K562 (cell line): ENCODE data around the gene RDH14. TPM values are rescaled to one million over a fixed set of nuclear protein-coding genes. Genes with fewer than 3 reads are reported as not detected.

Experiments
- ATAC-seq: fragments of 200-7000 bp; cut with Tn5 transposase; 3 replicates; pipeline ENCODE4 v1.9.1; 2020; ENCODE audit warnings: moderate library complexity
- BruUV-seq: library from RNA; stranded (reverse); fragments of 400-500 nt; replicated peaks from 2 replicates; lab custom pipeline; 2021; lab: Mats Ljungman, UMichigan
- CTCF ChIA-PET: fragments of 300-600 bp; formaldehyde crosslinking; extraction: SDS; loops from one replicate; lab custom pipeline; 2021; ENCODE audit warnings: low intra/inter-chr PET ratio; lab: Yijun Ruan, JAX
- POLR2A ChIA-PET: fragments of 300-600, 350-650 bp; sonication (Branson Sonifier 250); formaldehyde crosslinking; extraction: SDS; loops from one replicate; lab custom pipeline; 2021; ENCODE audit warnings: antibody characterized with exemption, inconsistent platforms; lab: Yijun Ruan, JAX
- DNase-seq, 4 experiments: peaks; one replicate each; pipeline versions ENCODE4 v3.0.0 to v3.0.0-alpha.2; 2011 to 2018; ENCODE audit warnings: low spot score in 3 of 4, mixed read lengths in 3 of 4; ENCODE audit errors: extremely low read depth in 1 of 4
- FAIRE-seq: peaks from 2 replicates; lab custom pipeline; 2011; peaks lifted over from hg19 to GRCh38; lab: Jason Lieb, UNC
- H2AFZ ChIP-seq: 2 replicates; pipeline ENCODE4 v1.6.0; 2011; ENCODE audit warnings: low read depth, low read length, control low read depth, inconsistent platforms
- H3K27ac ChIP-seq: fragments of 200-600 bp; 3 replicates; pipeline ENCODE4 v1.8.0; 2011; ENCODE audit warnings: low read depth, mild to moderate bottlenecking, control low read depth, inconsistent platforms, low read length, moderate library complexity, mixed read lengths; ENCODE audit errors: extremely low read depth
- H3K27me3 ChIP-seq, 2 experiments: fragments of 300-600 bp in 1 of 2; 2 replicates in 1 of 2; 3 replicates in 1 of 2; pipeline versions ENCODE4 v1.6.0 to v1.8.0; 2011; ENCODE audit warnings: inconsistent platforms in 2 of 2, low read length in 2 of 2, mild to moderate bottlenecking in 1 of 2, mixed read lengths in 1 of 2, moderate library complexity in 1 of 2; ENCODE audit not compliant: control insufficient read depth in 2 of 2, insufficient read depth in 2 of 2
- H3K36me3 ChIP-seq: fragments of 300-600 bp; 3 replicates; pipeline ENCODE4 v1.8.0; 2011; ENCODE audit warnings: mild to moderate bottlenecking, low read length, inconsistent platforms; ENCODE audit not compliant: control insufficient read depth, insufficient read depth
- H3K4me1 ChIP-seq, 2 experiments: fragments of 200-600 bp in 1 of 2; replicated peaks in 1 of 2; 2 replicates in 1 of 2; 3 replicates in 1 of 2; pipeline versions ENCODE4 v1.5.1 to v1.8.0; 2011; ENCODE audit warnings: inconsistent platforms in 2 of 2, low read length in 2 of 2, mild to moderate bottlenecking in 1 of 2, mixed read lengths in 1 of 2, moderate library complexity in 1 of 2; ENCODE audit not compliant: control insufficient read depth in 2 of 2, insufficient read depth in 2 of 2
- H3K4me2 ChIP-seq: 2 replicates; pipeline ENCODE4 v1.6.1; 2011; ENCODE audit warnings: low read length, control low read depth, inconsistent platforms, mixed read lengths; ENCODE audit not compliant: insufficient read depth
- H3K4me3 ChIP-seq: fragments of 200-600 bp; sonication (generic), shearing (Covaris generic); 2 replicates; pipeline ENCODE4 v1.5.1; 2016; ENCODE audit warnings: control low read depth, inconsistent platforms
- H3K79me2 ChIP-seq: fragments of 200-600 bp; 3 replicates; pipeline ENCODE4 v1.8.0; 2011; ENCODE audit warnings: low read length, inconsistent platforms; ENCODE audit not compliant: control insufficient read depth, insufficient read depth
- H3K9ac ChIP-seq, 2 experiments: 2 replicates each; pipeline versions ENCODE4 v1.6.0 to v1.6.1; 2011; ENCODE audit warnings: low read depth in 2 of 2, low read length in 2 of 2, control low read depth in 1 of 2, inconsistent platforms in 1 of 2, mild to moderate bottlenecking in 1 of 2, mixed read lengths in 1 of 2; ENCODE audit not compliant: insufficient read depth in 1 of 2
- H3K9me1 ChIP-seq: one replicate; pipeline ENCODE4 v1.6.0; 2011; ENCODE audit warnings: inconsistent platforms, mild to moderate bottlenecking, low read length, moderate library complexity; ENCODE audit not compliant: control insufficient read depth, insufficient read depth
- H3K9me3 ChIP-seq: replicated peaks from 2 replicates; pipeline ENCODE4 v1.5.1; 2011; ENCODE audit warnings: low read depth, low read length, inconsistent platforms; ENCODE audit not compliant: control insufficient read depth, insufficient read depth
- H4K20me1 ChIP-seq: replicated peaks from 2 replicates; pipeline ENCODE4 v1.6.1; 2011; ENCODE audit warnings: low read length, inconsistent platforms, mixed read lengths; ENCODE audit not compliant: control insufficient read depth, insufficient read depth
- CCAR2 ChIP-seq: fragments of 200-400 bp; formaldehyde crosslinking; IDR thresholded peaks from 2 replicates; pipeline ENCODE4 v1.6.1; 2017; ENCODE audit warnings: mild to moderate bottlenecking, low read depth, low read length
- GTF2E2 ChIP-seq: fragments of 200-800 bp; sonication (Bioruptor generic); IDR thresholded peaks from 2 replicates; pipeline ENCODE4 v1.6.1; 2016; ENCODE audit warnings: missing genetic modification characterization, missing compliant biosample characterization
- HNRNPH1 ChIP-seq: fragments of 200-400 bp; formaldehyde crosslinking; optimal IDR thresholded peaks from 2 replicates; pipeline ENCODE3; 2017; ENCODE audit warnings: low read depth, mild to moderate bottlenecking, low read length, moderate library complexity
- HOXB6 ChIP-seq: fragments of 250-450 bp; sonication (Bioruptor Pico); IDR thresholded peaks from 2 replicates; pipeline ENCODE4 v1.5.1; 2022; ENCODE audit warnings: mild to moderate bottlenecking, borderline replicate concordance
- HSF4 ChIP-seq: fragments of 250-450 bp; sonication (Bioruptor Pico); IDR thresholded peaks from 2 replicates; pipeline ENCODE4 v2.1.2; 2022; ENCODE audit warnings: mild to moderate bottlenecking, moderate library complexity, borderline replicate concordance
- SIX5 ChIP-seq, 2 experiments: IDR thresholded peaks; 2 replicates each; pipeline ENCODE4 v1.6.1; 2011; ENCODE audit warnings: low read length in 2 of 2, borderline replicate concordance in 1 of 2, low read depth in 1 of 2, mild to moderate bottlenecking in 1 of 2, moderate library complexity in 1 of 2; ENCODE audit not compliant: insufficient read depth in 1 of 2
- SOX6 ChIP-seq: fragments of 450-650 bp; IDR thresholded peaks from 2 replicates; pipeline ENCODE4 v1.6.1; 2014; ENCODE audit warnings: mild to moderate bottlenecking
- TRIM24 ChIP-seq, 2 experiments: fragments of 450-650 bp; IDR thresholded peaks; 2 replicates each; pipeline ENCODE4 v1.6.1; 2016
- XRCC5 ChIP-seq: fragments of 200-400 bp; formaldehyde crosslinking; IDR thresholded peaks from 2 replicates; pipeline ENCODE4 v1.6.1; 2017; ENCODE audit warnings: low read depth, mild to moderate bottlenecking, low read length
- ZC3H4 ChIP-seq: sonication (generic); formaldehyde crosslinking; IDR thresholded peaks from 2 replicates; pipeline ENCODE4 v1.9.0; 2021; ENCODE audit warnings: missing genetic modification reagents, borderline replicate concordance
- ZFP1 ChIP-seq: fragments of 450-650 bp; formaldehyde crosslinking; IDR thresholded peaks from 2 replicates; pipeline ENCODE4 v1.4.0; 2020; ENCODE audit warnings: mild to moderate bottlenecking, mixed read lengths
- ZNF347 ChIP-seq: fragments of 450-650 bp; formaldehyde crosslinking; IDR thresholded peaks from 2 replicates; pipeline ENCODE4 v1.4.0; 2020; ENCODE audit warnings: low read depth, mild to moderate bottlenecking, moderate library complexity
- WGBS: fragments of 100-300 bp; shearing (Covaris generic); methylation state at CpG from one replicate; pipeline ENCODE4 v1.1.6; 2016; ENCODE audit warnings: low coverage, mixed read lengths; ENCODE audit not compliant: insufficient coverage; ENCODE audit errors: missing lambda C conversion rate; 5-methylcytosine and 5-hydroxymethylcytosine counted together
- in situ Hi-C: fragments of 300-500 bp; cut with MboI; formaldehyde crosslinking; loops from 4 replicates; pipeline ENCODE4 v1.15.0; 2018; ENCODE audit warnings: inconsistent platforms, mixed read lengths
- intact Hi-C: fragments of 100-400 bp; cut with micrococcal nuclease; formaldehyde crosslinking; loops from 2 replicates; pipeline ENCODE4 v1.14.2; 2022
- polyA plus RNA-seq, 8 experiments: library from polyadenylated mRNA; depleted of rRNA in 4 of 8; stranded (reverse) in 5 of 8; unstranded in 3 of 8; fragments of >200 nt; fragmentation: Nextera tagmentation in 2 of 8; fragmentation: Illumina TruSeq in 1 of 8; extraction: Ambion mirVana in 2 of 8; extraction: Trizol in 1 of 8; gene quantifications; 2 replicates each; pipeline versions ENCODE4 v1.2.1 to v1.2.3, GENCODE V29; 2011 to 2014; ENCODE audit warnings: inconsistent platforms in 1 of 8, missing spikeins in 1 of 8
- total RNA-seq, 7 experiments: library from RNA; depleted of rRNA in 6 of 7; stranded (reverse); fragments of >200 nt in 6 of 7; fragmentation: Illumina TruSeq in 2 of 7; extraction: Trizol in 2 of 7; gene quantifications; 2 replicates each; pipeline versions ENCODE4 v1.2.1 to v1.2.3, GENCODE V29; 2011 to 2021; ENCODE audit warnings: low replicate concordance in 1 of 7
- TF ChIP-seq, protein P1 (sequence below): sonication (generic); formaldehyde crosslinking; IDR thresholded peaks from 2 replicates; pipeline ENCODE4 v1.8.0; 2022; ENCODE audit warnings: mild to moderate bottlenecking, missing genetic modification reagents
- TF ChIP-seq, protein P2 (sequence below): fragments of 250-450 bp; sonication (Bioruptor Pico); IDR thresholded peaks from 2 replicates; pipeline ENCODE4 v1.8.0; 2022; ENCODE audit warnings: inconsistent platforms, mild to moderate bottlenecking, moderate library complexity, borderline replicate concordance
- TF ChIP-seq, protein P3 (sequence below): fragments of 250-450 bp; sonication (Bioruptor Pico); IDR thresholded peaks from 2 replicates; pipeline ENCODE4 v1.4.0; 2020; ENCODE audit warnings: mild to moderate bottlenecking, moderate library complexity, borderline replicate concordance

RDH14 gene
- total and polyA plus RNA-seq, 9 of the 15 experiments (the other 6 are each of a cell fraction or from before 2014, with no cell fraction given): 6.7 to 26.2 (median 20.9) TPM

DNA sequence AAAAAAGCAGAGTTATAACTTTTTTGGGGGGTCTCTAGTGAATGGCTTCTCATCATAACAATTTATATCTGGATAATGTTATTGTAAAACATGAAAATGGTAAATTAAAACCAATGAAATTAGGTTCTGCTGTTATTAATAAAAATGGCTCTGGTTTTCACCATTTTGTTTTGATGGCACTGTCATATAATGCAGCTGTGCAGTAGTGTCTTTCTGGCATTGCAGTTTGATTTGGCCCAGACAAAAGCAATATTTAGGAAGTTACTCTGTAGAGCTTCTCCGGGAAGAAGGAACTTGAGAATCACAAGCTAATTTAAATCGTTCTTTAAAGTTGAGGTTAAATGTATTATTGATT lies 44.1 kb upstream of the RDH14 start:
- H3K4me1 ChIP-seq: no peaks in the 10 kb centered on the region
- no peaks in the 10 kb centered on the region for H3K9me3 ChIP-seq
- FAIRE-seq (no peak), DNase-seq (no peak), ATAC-seq (no peak)
- H3K27me3 ChIP-seq: no peaks in the 10 kb centered on the region
- ChIA-PET POLR2A (no interaction called here), CTCF (no interaction called here)
- BruUV-seq: no TSS peak
- H3K27ac ChIP-seq: no peak overlapping the region
- no peaks in the 10 kb centered on the region for H3K9me1 ChIP-seq
- no peaks in the 10 kb centered on the region for H3K79me2 ChIP-seq
- 0% methylated on average over 2 of the region's 2 CpGs for WGBS
- in situ Hi-C loops (no loop called here), intact Hi-C loops (no loop called here)
- no peak overlapping the region for H3K4me3 ChIP-seq
- TF ChIP-seq, protein P1, sequence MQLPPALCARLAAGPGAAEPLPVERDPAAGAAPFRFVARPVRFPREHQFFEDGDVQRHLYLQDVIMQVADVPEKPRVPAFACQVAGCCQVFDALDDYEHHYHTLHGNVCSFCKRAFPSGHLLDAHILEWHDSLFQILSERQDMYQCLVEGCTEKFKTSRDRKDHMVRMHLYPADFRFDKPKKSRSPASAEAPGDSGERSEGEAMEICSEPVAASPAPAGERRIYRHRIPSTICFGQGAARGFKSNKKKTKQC (CRISPR knock-in tag): no peak
- TF ChIP-seq ZC3H4 (CRISPR knock-in tag) (no peak), SIX5 (IDR thresholded peaks at IDR 0.05; ENCODE audit: borderline replicate concordance in 1 of 2, insufficient read depth in 1 of 2, low read depth in 1 of 2, low read length in 2 of 2) (no peak), SOX6 (no peak), GTF2E2 (no peak), TRIM24 (IDR thresholded peaks at IDR 0.05) (no peak), ZFP1 (no peak), HOXB6 (CRISPR knock-in tag) (no peak), HSF4 (CRISPR knock-in tag) (no peak), CCAR2 (no peak), XRCC5 (no peak), HNRNPH1 (no peak), ZNF347 (CRISPR knock-in tag) (no peak)
- TF ChIP-seq, protein P2, sequence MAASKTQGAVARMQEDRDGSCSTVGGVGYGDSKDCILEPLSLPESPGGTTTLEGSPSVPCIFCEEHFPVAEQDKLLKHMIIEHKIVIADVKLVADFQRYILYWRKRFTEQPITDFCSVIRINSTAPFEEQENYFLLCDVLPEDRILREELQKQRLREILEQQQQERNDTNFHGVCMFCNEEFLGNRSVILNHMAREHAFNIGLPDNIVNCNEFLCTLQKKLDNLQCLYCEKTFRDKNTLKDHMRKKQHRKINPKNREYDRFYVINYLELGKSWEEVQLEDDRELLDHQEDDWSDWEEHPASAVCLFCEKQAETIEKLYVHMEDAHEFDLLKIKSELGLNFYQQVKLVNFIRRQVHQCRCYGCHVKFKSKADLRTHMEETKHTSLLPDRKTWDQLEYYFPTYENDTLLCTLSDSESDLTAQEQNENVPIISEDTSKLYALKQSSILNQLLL (CRISPR knock-in tag): no peak
- TF ChIP-seq, protein P3, sequence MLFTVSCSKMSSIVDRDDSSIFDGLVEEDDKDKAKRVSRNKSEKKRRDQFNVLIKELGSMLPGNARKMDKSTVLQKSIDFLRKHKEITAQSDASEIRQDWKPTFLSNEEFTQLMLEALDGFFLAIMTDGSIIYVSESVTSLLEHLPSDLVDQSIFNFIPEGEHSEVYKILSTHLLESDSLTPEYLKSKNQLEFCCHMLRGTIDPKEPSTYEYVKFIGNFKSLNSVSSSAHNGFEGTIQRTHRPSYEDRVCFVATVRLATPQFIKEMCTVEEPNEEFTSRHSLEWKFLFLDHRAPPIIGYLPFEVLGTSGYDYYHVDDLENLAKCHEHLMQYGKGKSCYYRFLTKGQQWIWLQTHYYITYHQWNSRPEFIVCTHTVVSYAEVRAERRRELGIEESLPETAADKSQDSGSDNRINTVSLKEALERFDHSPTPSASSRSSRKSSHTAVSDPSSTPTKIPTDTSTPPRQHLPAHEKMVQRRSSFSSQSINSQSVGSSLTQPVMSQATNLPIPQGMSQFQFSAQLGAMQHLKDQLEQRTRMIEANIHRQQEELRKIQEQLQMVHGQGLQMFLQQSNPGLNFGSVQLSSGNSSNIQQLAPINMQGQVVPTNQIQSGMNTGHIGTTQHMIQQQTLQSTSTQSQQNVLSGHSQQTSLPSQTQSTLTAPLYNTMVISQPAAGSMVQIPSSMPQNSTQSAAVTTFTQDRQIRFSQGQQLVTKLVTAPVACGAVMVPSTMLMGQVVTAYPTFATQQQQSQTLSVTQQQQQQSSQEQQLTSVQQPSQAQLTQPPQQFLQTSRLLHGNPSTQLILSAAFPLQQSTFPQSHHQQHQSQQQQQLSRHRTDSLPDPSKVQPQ (CRISPR knock-in tag): no peak
- H3K36me3 ChIP-seq: no peaks in the 10 kb centered on the region
- H2AFZ ChIP-seq: no peak overlapping the region
- H4K20me1 ChIP-seq: no peaks in the 10 kb centered on the region
- H3K9ac ChIP-seq: no peak overlapping the region
- H3K4me2 ChIP-seq: no peak overlapping the region
